ENCODE measurements around the gene PRAMEF1.
"Not testable (repeated sequence)": the region's sequence is repeated elsewhere in the genome, so short reads cannot be mapped to it uniquely, and the experiment has no call there.

Gene PRAMEF1

DNA sequence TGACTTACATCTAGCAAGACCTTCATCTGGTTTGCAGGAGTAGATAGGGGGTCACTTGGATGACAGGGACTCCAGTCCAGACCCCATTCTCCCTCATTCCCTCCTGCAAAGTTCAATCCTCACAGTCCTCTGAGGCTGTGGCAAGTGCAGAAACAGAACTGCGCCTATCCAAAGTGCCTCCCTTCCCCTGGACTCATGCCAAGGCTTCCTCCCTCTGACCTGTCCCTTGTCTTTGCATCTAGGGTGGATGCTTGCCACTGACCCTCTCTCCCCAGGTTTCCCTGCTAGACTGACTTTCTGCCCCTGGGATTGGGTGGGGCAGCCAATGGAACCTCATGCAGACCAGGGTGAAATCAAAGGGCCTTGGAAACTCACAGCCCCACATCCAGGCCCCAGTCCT lies 18.7 kb downstream of the PRAMEF1 start:
- Histone ChIP-seq H3K9me3 (ENCODE audit: control insufficient read depth in 1 of 2, low read length in 2 of 2) (no peaks in the 10 kb centered on the region), H3K4me1 (ENCODE audit: control insufficient read depth in 1 of 2, insufficient read depth in 2 of 2, low read length in 2 of 2) (no peaks in the 10 kb centered on the region), H3K9ac (ENCODE audit: low read depth in 1 of 2, low read length in 2 of 2) (no peak overlapping the region), H3K27ac (ENCODE audit: low read depth, low read length) (no peak overlapping the region), H3K36me3 (ENCODE audit: control insufficient read depth in 1 of 2, insufficient read depth in 2 of 2, low read length in 2 of 2) (no peaks in the 10 kb centered on the region), H3K4me3 (ENCODE audit: low read depth in 1 of 2, low read length in 2 of 2) (no peak overlapping the region), H3K27me3 (ENCODE audit: control insufficient read depth in 1 of 2, insufficient read depth in 2 of 2, low read length in 2 of 2) (no peaks in the 10 kb centered on the region)

DNA sequence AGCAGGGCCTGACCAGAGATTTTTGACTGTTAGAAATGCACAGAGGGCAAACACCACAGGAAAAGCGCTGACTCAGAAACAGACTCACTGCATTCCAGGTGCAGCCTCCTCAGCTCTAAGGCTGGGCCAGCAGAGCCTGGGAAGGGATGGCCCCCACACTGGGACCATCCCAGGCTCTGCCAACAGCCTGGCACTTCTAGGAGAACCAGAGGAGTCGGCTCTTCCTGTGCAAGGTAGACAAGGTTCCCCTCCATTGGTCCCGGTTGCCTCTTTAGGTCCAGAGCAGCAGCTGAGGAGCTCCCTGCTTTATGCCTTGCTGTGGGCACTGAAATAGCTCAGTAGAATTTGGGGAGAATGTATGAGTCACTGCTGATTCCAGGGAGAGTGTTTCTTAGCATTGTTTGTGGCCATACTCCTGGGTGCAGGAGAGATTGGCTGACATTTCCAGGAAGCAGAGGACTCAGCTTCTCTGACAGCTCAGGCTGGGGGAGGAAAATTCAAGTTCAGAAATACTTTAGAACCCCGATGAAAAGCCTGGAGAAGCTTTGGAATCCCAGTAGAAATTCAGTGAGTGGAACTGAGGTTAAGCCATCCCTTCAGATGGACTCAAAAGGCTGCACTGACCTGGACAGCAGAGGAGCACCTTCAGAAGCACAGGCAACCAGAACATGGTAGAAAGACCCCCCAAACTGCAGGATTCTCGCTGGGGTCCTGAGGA lies 19.7 kb downstream of the PRAMEF1 start:
- H3K27me3 ChIP-seq (ENCODE audit: control insufficient read depth in 1 of 2, insufficient read depth in 2 of 2, low read length in 2 of 2): no peaks in the 10 kb centered on the region
- no peaks in the 10 kb centered on the region for H3K4me1 ChIP-seq (ENCODE audit: control insufficient read depth in 1 of 2, insufficient read depth in 2 of 2, low read length in 2 of 2)
- H3K36me3 ChIP-seq (ENCODE audit: control insufficient read depth in 1 of 2, insufficient read depth in 2 of 2, low read length in 2 of 2): no peaks in the 10 kb centered on the region
- H3K9me3 ChIP-seq (ENCODE audit: control insufficient read depth in 1 of 2, low read length in 2 of 2): no peaks in the 10 kb centered on the region
- H3K4me3 ChIP-seq (ENCODE audit: low read depth in 1 of 2, low read length in 2 of 2): no peak overlapping the region
- no peak overlapping the region for H3K27ac ChIP-seq (ENCODE audit: low read depth, low read length)
- H3K9ac ChIP-seq (ENCODE audit: low read depth in 1 of 2, low read length in 2 of 2): no peak overlapping the region

DNA sequence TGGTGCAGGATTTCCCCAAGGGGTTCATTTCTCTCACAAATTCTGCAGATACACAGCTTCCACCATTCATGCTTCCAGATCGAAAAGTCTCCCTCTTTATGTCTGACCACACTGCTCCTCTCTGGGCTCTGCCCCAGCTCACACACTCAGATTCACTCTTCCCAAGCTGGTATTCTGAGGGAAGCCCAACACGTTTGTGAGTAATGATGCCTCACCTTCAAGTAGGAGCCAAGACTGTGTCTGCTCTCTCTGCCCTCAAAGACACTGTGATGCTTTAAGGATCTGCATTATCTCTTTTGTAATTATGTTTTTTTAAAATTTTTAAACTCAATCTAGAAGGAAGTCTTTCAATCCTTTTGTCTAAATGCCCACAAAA lies 20.2 kb downstream of the PRAMEF1 start:
- Histone ChIP-seq H3K4me1 (ENCODE audit: control insufficient read depth in 1 of 2, insufficient read depth in 2 of 2, low read length in 2 of 2) (no peaks in the 10 kb centered on the region), H3K27me3 (ENCODE audit: control insufficient read depth in 1 of 2, insufficient read depth in 2 of 2, low read length in 2 of 2) (no peaks in the 10 kb centered on the region), H3K9ac (ENCODE audit: low read depth in 1 of 2, low read length in 2 of 2) (no peak overlapping the region), H3K36me3 (ENCODE audit: control insufficient read depth in 1 of 2, insufficient read depth in 2 of 2, low read length in 2 of 2) (no peaks in the 10 kb centered on the region), H3K27ac (ENCODE audit: low read depth, low read length) (no peak overlapping the region), H3K4me3 (ENCODE audit: low read depth in 1 of 2, low read length in 2 of 2) (no peak overlapping the region), H3K9me3 (ENCODE audit: control insufficient read depth in 1 of 2, low read length in 2 of 2) (no peaks in the 10 kb centered on the region)

DNA sequence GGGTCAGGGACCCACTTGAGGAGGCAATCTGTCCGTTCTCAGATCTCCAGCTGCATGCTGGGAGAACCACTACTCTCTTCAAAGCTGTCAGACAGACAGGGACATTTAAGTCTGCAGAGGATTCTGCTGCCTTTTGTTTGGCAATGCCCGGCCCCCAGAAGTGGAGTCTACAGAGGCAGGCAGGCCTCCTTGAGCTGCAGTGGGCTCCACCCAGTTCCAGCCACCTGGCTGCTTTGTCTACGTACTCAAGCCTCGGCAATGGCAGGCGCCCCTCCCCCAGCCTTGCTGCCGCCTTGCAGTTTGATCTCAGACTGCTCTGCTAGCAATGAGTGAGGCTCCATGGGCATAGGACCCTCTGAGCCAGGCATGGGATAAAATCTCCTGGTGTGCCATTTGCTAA lies 27.9 kb downstream of the PRAMEF1 start:
- H3K9me3 ChIP-seq (ENCODE audit: control insufficient read depth in 1 of 2, low read length in 2 of 2); H3K27ac ChIP-seq (ENCODE audit: low read depth, low read length); H3K9ac ChIP-seq (ENCODE audit: low read depth in 1 of 2, low read length in 2 of 2); H3K27me3 ChIP-seq (ENCODE audit: control insufficient read depth in 1 of 2, insufficient read depth in 2 of 2, low read length in 2 of 2); H3K4me1 ChIP-seq (ENCODE audit: control insufficient read depth in 1 of 2, insufficient read depth in 2 of 2, low read length in 2 of 2); H3K4me3 ChIP-seq (ENCODE audit: low read depth in 1 of 2, low read length in 2 of 2); H3K36me3 ChIP-seq (ENCODE audit: control insufficient read depth in 1 of 2, insufficient read depth in 2 of 2, low read length in 2 of 2): not testable (repeated sequence)

DNA sequence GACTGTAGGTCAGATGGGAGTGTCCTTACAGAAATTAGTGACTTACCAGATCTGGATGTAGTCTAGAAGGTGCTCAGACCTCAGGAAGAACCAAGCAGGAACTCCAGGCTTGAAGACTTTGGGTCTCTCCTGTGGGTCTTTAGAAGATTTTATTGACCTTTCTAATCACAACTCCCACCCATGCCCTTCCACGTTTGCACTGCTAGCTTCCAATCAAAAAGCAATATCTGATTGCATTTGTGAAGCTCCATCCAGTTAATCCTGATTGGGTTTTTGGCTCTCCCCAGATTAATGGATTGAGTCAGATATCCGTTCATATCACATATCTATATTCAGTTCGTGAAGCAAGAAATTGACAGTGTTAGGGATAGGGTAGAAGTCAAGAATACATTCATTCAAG lies 40.1 kb downstream of the PRAMEF1 start, which contains the start of gene PRAMEF11:
Gene PRAMEF11 (minus strand): TSS at position 101 of the 400 bp plus-strand sequence. CDS start 2,621 bp downstream, outside the sequence.
- H3K27ac ChIP-seq (ENCODE audit: low read depth, low read length); H3K4me1 ChIP-seq (ENCODE audit: control insufficient read depth in 1 of 2, insufficient read depth in 2 of 2, low read length in 2 of 2); H3K27me3 ChIP-seq (ENCODE audit: control insufficient read depth in 1 of 2, insufficient read depth in 2 of 2, low read length in 2 of 2); H3K9ac ChIP-seq (ENCODE audit: low read depth in 1 of 2, low read length in 2 of 2); H3K9me3 ChIP-seq (ENCODE audit: control insufficient read depth in 1 of 2, low read length in 2 of 2); H3K4me3 ChIP-seq (ENCODE audit: low read depth in 1 of 2, low read length in 2 of 2); H3K36me3 ChIP-seq (ENCODE audit: control insufficient read depth in 1 of 2, insufficient read depth in 2 of 2, low read length in 2 of 2): not testable (repeated sequence)

DNA sequence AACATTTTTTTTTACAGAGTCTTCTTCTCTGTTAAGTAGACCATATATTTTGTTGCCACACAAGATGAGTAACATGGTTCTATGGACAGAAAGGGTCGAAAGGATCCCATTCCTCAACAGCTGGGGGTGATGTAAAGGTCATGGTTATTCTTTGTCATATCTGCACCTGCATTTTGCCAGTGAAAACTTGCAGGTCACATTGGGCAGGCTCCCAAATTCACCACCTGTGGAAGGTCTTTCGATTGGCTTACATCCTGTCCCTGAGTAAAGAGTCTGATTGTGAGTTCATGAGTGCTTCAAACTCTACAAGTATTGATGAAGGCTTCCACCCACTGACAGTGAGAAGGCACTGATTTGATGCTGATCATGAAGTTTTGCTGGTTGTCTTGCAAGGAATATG lies 42.1 kb downstream of the PRAMEF1 start:
- H3K4me3 ChIP-seq (ENCODE audit: low read depth in 1 of 2, low read length in 2 of 2); H3K9me3 ChIP-seq (ENCODE audit: control insufficient read depth in 1 of 2, low read length in 2 of 2); H3K36me3 ChIP-seq (ENCODE audit: control insufficient read depth in 1 of 2, insufficient read depth in 2 of 2, low read length in 2 of 2): not testable (repeated sequence)

More for the DNA sequence above, 42.1 kb downstream of the PRAMEF1 start:
- not testable (repeated sequence) for H3K27ac ChIP-seq (ENCODE audit: low read depth, low read length); H3K4me1 ChIP-seq (ENCODE audit: control insufficient read depth in 1 of 2, insufficient read depth in 2 of 2, low read length in 2 of 2); H3K9ac ChIP-seq (ENCODE audit: low read depth in 1 of 2, low read length in 2 of 2); H3K27me3 ChIP-seq (ENCODE audit: control insufficient read depth in 1 of 2, insufficient read depth in 2 of 2, low read length in 2 of 2)
